HepG2 (cell line): ENCODE results near the gene LRRC45. TPM values are rescaled to one million over a fixed set of nuclear protein-coding genes. Genes with fewer than 3 reads are reported as not detected.

ENCODE experiments used
- ADNP ChIP-seq: sonication (generic); formaldehyde crosslinking; IDR thresholded peaks from 2 replicates; pipeline ENCODE4 v1.4.0; 2020; ENCODE audit warnings: missing genetic modification reagents
- ARID2 ChIP-seq: sonication (generic); formaldehyde crosslinking; IDR thresholded peaks from 2 replicates; pipeline ENCODE4 v1.8.1; 2022; ENCODE audit warnings: mild to moderate bottlenecking, missing genetic modification reagents, borderline replicate concordance
- HCFC1 ChIP-seq: fragments of 150-350 bp; IDR thresholded peaks from 2 replicates; pipeline ENCODE4 v1.6.1; 2014; ENCODE audit warnings: low read depth, low read length
- NFYC ChIP-seq: IDR thresholded peaks from 2 replicates; pipeline ENCODE4 v1.6.1; 2016; ENCODE audit warnings: missing genetic modification reagents, missing compliant biosample characterization
- NPAS2 ChIP-seq: sonication (generic); formaldehyde crosslinking; IDR thresholded peaks from 2 replicates; pipeline ENCODE4 v1.8.0; 2022; ENCODE audit warnings: mild to moderate bottlenecking, missing genetic modification reagents, borderline replicate concordance
- SMARCE1 ChIP-seq: fragments of 450-650 bp; IDR thresholded peaks from 2 replicates; pipeline ENCODE4 v1.6.1; 2017; ENCODE audit warnings: borderline replicate concordance
- ZNF430 ChIP-seq: sonication (generic); formaldehyde crosslinking; IDR thresholded peaks from 2 replicates; pipeline ENCODE4 v1.9.0; 2021; ENCODE audit warnings: mild to moderate bottlenecking, missing genetic modification reagents
- ZNF468 ChIP-seq: sonication (generic); formaldehyde crosslinking; IDR thresholded peaks from 2 replicates; pipeline ENCODE4 v1.8.0; 2022; ENCODE audit warnings: mild to moderate bottlenecking, moderate library complexity, missing genetic modification reagents
- polyA plus RNA-seq, 8 experiments: library from polyadenylated mRNA; depleted of rRNA in 3 of 8; stranded (reverse) in 7 of 8; unstranded in 1 of 8; fragments of >200 nt; fragmentation: Illumina TruSeq in 4 of 8; extraction: Trizol in 4 of 8; gene quantifications; 2 replicates each; pipeline versions ENCODE4 v1.2.1 to v1.2.3, GENCODE V29; 2011 to 2016; ENCODE audit warnings: low read depth in 4 of 8, missing spikeins in 1 of 8, mixed read lengths in 1 of 8; ENCODE audit not compliant: insufficient read depth in 1 of 8
- total RNA-seq, 5 experiments: library from RNA; depleted of rRNA; stranded (reverse); fragments of >200 nt; fragmentation: Illumina TruSeq; extraction: Trizol; gene quantifications; 2 replicates each; pipeline ENCODE4 v1.2.3, GENCODE V29; 2016; ENCODE audit warnings: low read depth in 1 of 5
- TF ChIP-seq, protein P1 (sequence below): IDR thresholded peaks from 2 replicates; pipeline ENCODE4 v1.6.1; 2016
- TF ChIP-seq, protein P2 (sequence below): sonication (generic); formaldehyde crosslinking; IDR thresholded peaks from 2 replicates; pipeline ENCODE4 v1.4.0; 2020; ENCODE audit warnings: missing genetic modification reagents, borderline replicate concordance
- TF ChIP-seq, protein P3 (sequence below): sonication (generic); formaldehyde crosslinking; IDR thresholded peaks from 2 replicates; pipeline ENCODE4 v1.8.0; 2023; ENCODE audit warnings: mild to moderate bottlenecking, missing genetic modification reagents
- TF ChIP-seq, protein P4 (sequence below): sonication (generic); formaldehyde crosslinking; IDR thresholded peaks from 2 replicates; pipeline ENCODE4 v1.9.0; 2021; ENCODE audit warnings: mild to moderate bottlenecking, missing genetic modification reagents
- TF ChIP-seq, protein P5 (sequence below): sonication (generic); formaldehyde crosslinking; IDR thresholded peaks from 2 replicates; pipeline ENCODE4 v1.5.0; 2020; ENCODE audit warnings: missing genetic modification reagents, mild to moderate bottlenecking, borderline replicate concordance
- TF ChIP-seq, protein P6 (sequence below): sonication (generic); formaldehyde crosslinking; IDR thresholded peaks from 2 replicates; pipeline ENCODE4 v1.4.0; 2020; ENCODE audit warnings: missing genetic modification reagents

LRRC45 gene
- total and polyA plus RNA-seq, 2 of the 13 experiments (the other 11 are each of a cell fraction or from before 2014, with no cell fraction given) = 11.6 to 48.1 TPM

DNA sequence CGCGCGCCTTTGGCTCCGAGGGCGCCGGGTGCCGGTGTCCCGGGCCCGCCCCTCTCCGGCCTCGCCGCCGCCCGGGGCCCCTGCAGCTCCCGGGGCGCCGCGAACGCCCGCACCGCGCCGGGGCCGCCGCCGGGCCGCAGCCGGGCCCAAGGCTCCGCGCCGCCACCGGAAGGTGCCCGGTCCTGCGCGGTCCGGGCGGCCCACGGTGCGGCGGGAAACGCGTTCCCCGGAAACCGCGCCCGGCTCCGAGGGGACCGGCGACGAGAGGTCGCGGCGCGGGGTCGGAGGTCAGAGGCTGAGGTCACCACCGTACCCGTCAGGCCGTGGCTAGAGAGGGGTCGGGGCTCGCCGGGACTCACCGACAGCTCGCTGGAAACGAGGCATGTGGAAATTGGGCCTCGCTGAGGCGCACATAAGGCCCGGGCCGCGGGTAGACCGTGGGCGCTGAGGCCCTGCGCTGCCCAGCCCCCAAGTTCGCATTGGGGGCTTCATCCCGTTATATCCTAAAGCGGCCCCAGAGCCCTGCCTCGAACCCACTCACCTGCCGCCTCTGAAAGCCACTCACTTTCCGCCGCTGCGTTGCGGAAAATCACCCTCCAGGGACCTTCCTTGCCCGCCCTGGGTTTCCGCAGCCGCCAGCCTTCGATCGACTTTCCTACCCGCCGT is 42.7 kb downstream of the LRRC45 start, which contains the start of gene DUS1L (continued):
- TF ChIP-seq, protein P1, sequence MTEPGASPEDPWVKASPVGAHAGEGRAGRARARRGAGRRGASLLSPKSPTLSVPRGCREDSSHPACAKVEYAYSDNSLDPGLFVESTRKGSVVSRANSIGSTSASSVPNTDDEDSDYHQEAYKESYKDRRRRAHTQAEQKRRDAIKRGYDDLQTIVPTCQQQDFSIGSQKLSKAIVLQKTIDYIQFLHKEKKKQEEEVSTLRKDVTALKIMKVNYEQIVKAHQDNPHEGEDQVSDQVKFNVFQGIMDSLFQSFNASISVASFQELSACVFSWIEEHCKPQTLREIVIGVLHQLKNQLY (CRISPR knock-in tag) = 0 out of 2 replicates have a peak, but pooled peaks have one; percentile 59
- peak; percentile 79; the same call in 1 of the 2 replicates for TF ChIP-seq ZNF430 (CRISPR knock-in tag)
- TF ChIP-seq, protein P2, sequence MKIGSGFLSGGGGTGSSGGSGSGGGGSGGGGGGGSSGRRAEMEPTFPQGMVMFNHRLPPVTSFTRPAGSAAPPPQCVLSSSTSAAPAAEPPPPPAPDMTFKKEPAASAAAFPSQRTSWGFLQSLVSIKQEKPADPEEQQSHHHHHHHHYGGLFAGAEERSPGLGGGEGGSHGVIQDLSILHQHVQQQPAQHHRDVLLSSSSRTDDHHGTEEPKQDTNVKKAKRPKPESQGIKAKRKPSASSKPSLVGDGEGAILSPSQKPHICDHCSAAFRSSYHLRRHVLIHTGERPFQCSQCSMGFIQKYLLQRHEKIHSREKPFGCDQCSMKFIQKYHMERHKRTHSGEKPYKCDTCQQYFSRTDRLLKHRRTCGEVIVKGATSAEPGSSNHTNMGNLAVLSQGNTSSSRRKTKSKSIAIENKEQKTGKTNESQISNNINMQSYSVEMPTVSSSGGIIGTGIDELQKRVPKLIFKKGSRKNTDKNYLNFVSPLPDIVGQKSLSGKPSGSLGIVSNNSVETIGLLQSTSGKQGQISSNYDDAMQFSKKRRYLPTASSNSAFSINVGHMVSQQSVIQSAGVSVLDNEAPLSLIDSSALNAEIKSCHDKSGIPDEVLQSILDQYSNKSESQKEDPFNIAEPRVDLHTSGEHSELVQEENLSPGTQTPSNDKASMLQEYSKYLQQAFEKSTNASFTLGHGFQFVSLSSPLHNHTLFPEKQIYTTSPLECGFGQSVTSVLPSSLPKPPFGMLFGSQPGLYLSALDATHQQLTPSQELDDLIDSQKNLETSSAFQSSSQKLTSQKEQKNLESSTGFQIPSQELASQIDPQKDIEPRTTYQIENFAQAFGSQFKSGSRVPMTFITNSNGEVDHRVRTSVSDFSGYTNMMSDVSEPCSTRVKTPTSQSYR = peak; percentile 75; the same call in 1 of the 2 replicates
- TF ChIP-seq, protein P3, sequence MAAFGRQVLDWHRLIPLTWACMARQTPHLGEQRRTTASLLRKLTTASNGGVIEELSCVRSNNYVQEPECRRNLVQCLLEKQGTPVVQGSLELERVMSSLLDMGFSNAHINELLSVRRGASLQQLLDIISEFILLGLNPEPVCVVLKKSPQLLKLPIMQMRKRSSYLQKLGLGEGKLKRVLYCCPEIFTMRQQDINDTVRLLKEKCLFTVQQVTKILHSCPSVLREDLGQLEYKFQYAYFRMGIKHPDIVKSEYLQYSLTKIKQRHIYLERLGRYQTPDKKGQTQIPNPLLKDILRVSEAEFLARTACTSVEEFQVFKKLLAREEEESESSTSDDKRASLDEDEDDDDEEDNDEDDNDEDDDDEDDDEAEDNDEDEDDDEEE (CRISPR knock-in tag) = peak; percentile 6; the same call in 1 of the 2 replicates
- TF ChIP-seq SMARCE1 = no peak
- no peak for TF ChIP-seq ZNF468 (CRISPR knock-in tag)
- TF ChIP-seq NFYC (CRISPR knock-in tag) = peak; percentile 55; the same call in 1 of the 2 replicates
- TF ChIP-seq NPAS2 (CRISPR knock-in tag) = 0 out of 2 replicates have a peak, but pooled peaks have one; percentile 12
- TF ChIP-seq, protein P4, sequence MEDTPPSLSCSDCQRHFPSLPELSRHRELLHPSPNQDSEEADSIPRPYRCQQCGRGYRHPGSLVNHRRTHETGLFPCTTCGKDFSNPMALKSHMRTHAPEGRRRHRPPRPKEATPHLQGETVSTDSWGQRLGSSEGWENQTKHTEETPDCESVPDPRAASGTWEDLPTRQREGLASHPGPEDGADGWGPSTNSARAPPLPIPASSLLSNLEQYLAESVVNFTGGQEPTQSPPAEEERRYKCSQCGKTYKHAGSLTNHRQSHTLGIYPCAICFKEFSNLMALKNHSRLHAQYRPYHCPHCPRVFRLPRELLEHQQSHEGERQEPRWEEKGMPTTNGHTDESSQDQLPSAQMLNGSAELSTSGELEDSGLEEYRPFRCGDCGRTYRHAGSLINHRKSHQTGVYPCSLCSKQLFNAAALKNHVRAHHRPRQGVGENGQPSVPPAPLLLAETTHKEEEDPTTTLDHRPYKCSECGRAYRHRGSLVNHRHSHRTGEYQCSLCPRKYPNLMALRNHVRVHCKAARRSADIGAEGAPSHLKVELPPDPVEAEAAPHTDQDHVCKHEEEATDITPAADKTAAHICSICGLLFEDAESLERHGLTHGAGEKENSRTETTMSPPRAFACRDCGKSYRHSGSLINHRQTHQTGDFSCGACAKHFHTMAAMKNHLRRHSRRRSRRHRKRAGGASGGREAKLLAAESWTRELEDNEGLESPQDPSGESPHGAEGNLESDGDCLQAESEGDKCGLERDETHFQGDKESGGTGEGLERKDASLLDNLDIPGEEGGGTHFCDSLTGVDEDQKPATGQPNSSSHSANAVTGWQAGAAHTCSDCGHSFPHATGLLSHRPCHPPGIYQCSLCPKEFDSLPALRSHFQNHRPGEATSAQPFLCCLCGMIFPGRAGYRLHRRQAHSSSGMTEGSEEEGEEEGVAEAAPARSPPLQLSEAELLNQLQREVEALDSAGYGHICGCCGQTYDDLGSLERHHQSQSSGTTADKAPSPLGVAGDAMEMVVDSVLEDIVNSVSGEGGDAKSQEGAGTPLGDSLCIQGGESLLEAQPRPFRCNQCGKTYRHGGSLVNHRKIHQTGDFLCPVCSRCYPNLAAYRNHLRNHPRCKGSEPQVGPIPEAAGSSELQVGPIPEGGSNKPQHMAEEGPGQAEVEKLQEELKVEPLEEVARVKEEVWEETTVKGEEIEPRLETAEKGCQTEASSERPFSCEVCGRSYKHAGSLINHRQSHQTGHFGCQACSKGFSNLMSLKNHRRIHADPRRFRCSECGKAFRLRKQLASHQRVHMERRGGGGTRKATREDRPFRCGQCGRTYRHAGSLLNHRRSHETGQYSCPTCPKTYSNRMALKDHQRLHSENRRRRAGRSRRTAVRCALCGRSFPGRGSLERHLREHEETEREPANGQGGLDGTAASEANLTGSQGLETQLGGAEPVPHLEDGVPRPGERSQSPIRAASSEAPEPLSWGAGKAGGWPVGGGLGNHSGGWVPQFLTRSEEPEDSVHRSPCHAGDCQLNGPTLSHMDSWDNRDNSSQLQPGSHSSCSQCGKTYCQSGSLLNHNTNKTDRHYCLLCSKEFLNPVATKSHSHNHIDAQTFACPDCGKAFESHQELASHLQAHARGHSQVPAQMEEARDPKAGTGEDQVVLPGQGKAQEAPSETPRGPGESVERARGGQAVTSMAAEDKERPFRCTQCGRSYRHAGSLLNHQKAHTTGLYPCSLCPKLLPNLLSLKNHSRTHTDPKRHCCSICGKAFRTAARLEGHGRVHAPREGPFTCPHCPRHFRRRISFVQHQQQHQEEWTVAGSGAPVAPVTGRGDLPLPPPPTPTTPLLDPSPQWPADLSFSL = no peak
- peak; percentile 79 for TF ChIP-seq HCFC1
- TF ChIP-seq, protein P5, sequence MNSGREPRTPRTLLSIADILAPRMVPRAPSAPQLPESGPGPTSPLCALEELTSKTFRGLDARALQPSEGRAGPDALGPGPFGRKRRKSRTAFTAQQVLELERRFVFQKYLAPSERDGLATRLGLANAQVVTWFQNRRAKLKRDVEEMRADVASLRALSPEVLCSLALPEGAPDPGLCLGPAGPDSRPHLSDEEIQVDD (CRISPR knock-in tag) = peak; percentile 57; the same call in 1 of the 2 replicates
- TF ChIP-seq, protein P6, sequence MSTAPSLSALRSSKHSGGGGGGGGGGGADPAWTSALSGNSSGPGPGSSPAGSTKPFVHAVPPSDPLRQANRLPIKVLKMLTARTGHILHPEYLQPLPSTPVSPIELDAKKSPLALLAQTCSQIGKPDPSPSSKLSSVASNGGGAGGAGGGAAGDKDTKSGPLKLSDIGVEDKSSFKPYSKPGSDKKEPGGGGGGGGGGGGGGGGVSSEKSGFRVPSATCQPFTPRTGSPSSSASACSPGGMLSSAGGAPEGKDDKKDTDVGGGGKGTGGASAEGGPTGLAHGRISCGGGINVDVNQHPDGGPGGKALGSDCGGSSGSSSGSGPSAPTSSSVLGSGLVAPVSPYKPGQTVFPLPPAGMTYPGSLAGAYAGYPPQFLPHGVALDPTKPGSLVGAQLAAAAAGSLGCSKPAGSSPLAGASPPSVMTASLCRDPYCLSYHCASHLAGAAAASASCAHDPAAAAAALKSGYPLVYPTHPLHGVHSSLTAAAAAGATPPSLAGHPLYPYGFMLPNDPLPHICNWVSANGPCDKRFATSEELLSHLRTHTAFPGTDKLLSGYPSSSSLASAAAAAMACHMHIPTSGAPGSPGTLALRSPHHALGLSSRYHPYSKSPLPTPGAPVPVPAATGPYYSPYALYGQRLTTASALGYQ (CRISPR knock-in tag) = peak; percentile 70; the same call in 1 of the 2 replicates
- TF ChIP-seq ARID2 = no peak
- TF ChIP-seq ADNP = no peak
